ENCODE data around the gene NR2F6.
A peak's percentile ranks its signal among the peaks of the same experiment; 100 is the strongest.

NR2F6 gene

GRCh38 chr19:17263712-17264640 lies 18.3 kb upstream of the NR2F6 start:
- no peak for DNase-seq (ENCODE audit: low read depth in 2 of 2)

DNA sequence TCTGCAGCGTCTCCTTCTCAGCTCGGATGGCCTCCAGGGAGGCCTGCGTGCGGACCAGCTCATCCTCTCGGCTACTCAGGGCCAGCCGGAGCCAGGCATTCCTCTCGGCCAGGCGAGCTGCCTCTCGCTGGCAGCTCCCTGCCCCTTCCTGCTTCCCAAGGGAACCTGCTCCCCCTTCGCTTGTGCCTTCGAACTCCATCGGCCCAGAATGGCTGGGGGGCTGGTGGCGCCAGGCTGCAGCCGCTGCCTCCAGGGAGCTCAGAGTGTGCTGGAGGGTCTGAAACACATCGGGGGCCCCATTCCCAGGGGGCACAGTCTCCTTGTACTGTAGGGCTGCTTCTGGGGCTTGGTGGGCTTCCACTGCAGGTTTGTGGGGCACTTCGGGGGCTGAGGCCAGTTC lies 16.8 kb upstream of the NR2F6 start:
- no peak for DNase-seq (ENCODE audit: low read depth in 2 of 2)

DNA sequence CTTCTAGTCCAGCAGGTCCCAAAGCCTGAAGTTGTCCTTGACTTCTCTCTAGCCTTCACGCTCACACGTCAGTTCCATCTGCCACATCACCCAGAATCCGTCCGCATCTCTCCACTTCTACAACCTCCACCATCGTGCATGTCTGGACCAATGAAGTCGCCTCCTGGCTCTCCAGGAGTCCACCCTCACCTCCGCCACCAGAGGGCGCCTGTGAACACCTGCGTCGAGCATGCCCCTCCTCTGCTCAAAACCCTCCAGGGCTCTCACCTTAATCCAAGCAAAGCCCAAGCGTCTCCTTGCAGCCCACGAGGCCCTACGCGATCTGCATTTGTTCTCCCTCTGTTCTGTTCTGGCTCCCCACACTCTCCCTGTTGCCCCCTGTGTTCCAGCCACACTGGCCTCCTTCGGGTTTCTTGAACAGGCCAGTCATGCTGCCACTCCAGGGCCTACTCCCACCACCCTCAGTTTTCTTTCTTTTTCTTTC lies 15.2 kb upstream of the NR2F6 start:
- peak; percentile 78 to 79 for DNase-seq (ENCODE audit: low read depth in 2 of 2)

GRCh38 chr19:17259934-17260333 lies 14.2 kb upstream of the NR2F6 start:
- no peak for DNase-seq (ENCODE audit: low read depth in 2 of 2)

DNA sequence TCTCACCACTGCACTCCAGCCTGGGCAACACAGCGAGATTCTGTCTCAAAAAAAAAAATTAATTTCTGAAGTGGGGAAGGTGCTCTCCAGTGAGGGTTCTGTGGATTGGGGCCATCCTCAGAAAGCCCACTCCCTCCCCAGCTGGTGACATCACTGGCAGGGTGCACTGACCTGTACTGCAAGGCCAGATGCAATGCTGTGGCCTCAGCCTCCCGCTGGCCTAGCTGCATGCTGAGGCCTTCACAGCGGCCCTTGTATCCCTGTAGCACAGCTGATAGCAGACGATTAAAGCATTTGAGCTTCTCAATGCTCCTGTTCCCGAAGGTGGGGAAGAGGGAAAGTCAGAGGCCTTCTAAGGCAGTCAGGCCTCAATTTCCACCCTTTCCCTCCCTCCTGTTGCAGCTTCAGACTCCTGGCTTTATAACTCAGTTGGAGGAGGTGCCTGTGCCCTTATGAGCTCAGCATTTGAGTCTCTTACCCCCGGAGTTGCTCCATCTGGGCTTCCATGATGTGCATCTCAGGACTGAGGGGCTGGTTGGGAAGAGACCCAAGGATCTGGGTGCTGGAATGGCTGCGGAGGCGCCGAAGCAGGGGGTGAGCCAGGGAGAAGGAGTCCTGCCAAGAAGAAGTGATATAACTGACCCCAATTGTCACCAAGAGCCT lies 13.5 kb upstream of the NR2F6 start:
- DNase-seq (ENCODE audit: low read depth in 2 of 2): no peak

DNA sequence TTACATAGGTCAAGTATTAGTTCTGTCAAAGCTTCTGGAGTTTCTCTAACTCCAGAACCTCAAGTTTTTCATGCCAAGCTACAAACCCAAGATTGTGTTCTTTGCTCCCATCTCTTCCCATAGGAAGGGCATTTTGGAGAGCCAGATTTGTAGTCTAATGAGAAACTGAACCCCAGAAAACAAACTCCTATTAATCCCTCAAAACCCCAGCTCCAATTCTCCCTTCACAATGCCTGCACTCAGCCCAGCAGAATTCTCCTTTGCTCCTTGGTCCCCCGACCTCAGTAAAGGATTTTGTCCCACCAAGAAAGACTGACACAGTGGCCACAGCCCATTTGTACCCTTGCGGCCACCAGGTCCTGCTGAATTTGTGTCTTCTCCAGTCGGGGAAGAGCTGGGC lies 10.4 kb upstream of the NR2F6 start:
- DNase-seq (ENCODE audit: low read depth in 2 of 2): no peak

DNA sequence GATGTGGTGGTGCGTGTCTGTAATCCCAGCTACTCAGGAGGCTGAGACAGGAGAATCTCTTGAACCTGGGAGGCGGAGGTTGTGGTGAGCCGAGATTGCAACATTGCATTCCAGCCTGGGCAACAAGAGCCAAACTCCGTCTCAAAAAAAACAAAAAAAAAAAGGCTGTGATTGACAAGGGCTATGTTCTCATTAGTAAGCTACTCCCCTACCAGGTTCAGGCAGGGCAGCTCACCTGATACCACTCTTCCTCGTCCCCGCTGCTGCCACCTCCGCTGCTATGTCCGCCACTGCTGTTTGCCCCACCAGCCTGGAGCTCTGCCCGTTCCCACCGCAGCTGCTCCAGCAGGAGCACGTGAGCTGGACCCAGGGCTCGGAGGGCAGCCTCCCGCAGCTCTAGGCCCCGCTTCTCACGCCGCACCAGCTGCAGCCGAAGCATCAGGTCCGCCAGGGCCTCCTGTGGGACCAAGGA lies 9.5 kb upstream of the NR2F6 start:
- no peak for DNase-seq (ENCODE audit: low read depth in 2 of 2)

DNA sequence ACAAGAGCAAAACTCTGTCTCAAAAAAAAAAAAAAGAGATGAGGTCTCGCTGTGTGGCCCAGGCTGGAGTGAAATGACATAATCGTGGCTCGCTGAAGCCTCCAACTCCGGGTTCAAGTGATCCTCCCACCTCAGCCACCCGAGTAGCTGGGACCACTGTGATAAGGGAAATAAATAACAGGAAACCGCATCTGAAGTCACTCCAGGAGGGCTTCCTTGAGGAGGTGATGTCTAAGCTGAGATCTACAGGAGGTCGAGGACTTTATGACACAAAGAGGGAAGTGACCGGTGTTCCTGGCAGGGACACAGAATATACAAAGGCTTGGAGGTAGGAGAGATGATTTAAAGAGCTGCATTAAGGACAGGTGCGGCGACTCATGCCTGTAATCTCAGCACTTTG lies 8.9 kb upstream of the NR2F6 start:
- no peak for DNase-seq (ENCODE audit: low read depth in 2 of 2)

GRCh38 chr19:17249887-17250548 lies 4.3 kb upstream of the NR2F6 start:
- DNase-seq (ENCODE audit: low read depth in 2 of 2): no peak

DNA sequence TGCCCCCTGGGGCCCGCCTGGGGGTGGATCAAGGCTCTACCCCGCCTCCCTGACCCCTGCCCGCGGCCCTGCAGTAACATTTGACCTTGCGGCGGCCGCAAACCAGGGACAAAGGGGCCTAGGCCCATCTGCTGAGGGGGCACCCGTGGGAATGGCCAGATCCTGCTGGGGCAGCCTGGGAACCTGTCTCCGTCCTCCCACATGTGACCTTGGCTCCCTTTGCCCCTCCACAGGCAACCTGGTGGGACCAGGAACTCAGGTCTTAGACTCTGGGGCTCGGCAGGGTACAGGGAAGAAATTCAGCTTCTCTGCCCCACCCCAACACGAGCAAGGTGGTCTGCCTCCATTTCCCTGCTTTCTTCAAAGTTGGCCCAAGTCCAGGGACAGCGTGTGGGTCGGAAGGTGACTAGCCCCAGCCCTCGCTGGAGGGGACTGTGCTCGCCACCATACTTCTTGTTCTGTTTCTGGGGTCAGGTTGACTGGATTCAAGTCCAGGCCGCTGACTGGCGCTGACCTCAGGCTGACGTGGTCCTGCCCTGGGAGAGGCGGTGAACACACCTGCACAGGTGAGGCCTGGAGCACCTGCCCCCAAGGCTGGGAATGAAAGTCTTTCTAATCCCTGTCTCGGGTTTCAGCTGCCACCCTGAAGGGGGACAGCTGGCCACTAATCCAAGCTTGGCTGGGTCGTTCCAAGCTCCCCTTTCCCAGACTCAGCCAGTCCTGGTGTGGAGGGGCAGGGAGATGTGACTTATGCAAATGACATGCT lies 2.5 kb upstream of the NR2F6 start:
- no peak for DNase-seq (ENCODE audit: low read depth in 2 of 2)

GRCh38 chr19:17246681-17247425 lies 1.1 kb upstream of the NR2F6 start:
- DNase-seq (ENCODE audit: low read depth in 2 of 2): no peak

- DNase-seq (ENCODE audit: low read depth in 2 of 2): no peak
Observed at GRCh38 chr19:17244618-17245534, 843 bp downstream of the NR2F6 start.

GRCh38 chr19:17243830-17244617 lies 1.7 kb downstream of the NR2F6 start:
- no peak for DNase-seq (ENCODE audit: low read depth in 2 of 2)

DNA sequence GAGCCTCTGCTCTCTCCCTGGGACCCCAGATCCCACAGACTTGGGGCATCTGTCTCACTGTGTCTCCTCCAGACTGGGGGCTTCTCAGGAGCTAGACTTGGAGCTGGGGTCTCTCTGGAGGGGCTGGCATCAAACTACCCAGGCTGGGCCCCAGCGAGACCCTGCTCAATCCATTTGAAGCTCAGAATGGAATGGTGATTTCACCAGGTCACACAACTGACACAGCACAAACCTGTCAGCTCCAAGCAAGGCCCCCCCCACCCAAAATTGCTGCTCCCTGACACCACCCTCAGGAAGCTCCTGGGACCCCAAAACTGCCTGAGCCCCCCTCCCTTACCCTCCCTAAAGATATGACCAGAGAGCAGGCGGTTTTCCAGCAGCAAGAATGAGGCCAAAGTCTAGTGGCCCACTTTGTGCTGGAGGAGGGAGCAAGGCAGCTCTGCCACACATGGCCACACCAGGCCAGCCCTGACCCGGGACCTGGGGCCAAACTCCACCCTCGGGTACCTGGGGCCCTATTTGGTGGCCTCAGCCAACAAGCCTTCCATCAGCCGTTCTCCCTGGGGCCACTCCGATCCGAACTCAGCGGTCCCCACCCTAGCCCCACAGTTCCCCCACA lies 2.4 kb downstream of the NR2F6 start:
- no peak for DNase-seq (ENCODE audit: low read depth in 2 of 2)

DNA sequence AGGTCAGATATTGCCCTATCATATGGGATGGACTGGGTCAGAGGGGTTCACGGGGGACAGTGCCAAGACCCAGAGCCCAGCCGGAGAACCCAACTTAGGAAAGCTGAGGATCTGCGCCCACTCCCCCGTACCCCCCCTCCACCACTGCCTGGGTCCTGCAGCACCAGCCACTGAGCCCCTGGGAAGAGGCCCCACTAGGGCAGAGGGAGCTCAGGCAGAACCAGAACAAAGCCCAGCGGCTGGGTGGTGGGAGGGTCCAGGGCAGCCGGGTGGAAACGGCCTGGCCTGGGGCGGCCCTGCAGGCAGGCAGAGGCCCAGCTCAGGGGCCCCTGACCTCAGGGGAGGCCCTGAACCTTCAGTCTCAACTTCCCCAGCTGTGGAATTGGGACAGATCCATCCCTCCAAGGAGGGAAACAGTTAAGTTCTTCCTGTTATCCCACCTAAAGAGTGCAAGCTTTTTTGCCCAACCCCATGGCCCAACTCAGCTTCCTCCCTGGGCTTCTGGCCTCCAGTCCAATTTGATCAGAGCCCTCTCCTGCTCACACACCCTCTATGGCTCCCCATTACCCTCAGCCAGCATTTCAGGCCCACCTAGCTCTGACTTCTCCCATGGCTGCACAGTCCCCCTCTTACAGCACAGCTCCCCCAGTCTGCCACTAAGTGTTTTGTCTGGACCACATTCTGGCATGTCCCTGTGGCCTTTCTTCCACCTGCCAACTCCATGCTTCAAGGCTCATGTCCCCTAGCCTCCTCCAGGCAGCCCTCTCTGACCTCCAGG lies 3.1 kb downstream of the NR2F6 start:
- DNase-seq (ENCODE audit: low read depth in 2 of 2): no peak

DNA sequence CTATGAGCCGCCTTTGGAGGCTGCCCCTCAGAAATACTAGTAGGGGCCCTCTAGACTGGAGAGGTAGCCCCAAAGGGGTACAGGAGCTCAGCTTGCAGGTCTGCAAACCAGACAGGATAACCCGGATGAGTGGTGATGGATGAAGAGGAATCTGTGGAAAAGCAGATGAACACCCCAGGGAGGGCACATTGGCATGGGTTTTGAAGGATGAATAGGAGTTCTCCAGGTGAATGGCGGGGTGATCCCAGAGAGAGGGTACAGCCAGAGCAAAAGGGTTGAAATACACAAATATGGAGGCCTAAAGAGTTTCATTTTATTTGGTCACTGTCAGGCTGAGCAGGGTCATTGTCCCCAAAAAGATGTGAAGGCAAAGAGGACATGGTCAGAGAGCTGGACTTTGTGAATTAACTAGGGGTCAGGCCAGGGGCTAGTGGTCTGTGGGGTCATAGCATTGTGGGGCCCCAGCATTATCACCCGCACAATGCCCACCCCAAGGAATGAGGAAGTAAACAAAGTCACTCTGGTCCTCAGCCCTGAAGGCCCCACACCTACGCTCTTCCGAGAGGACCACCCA lies 4.8 kb downstream of the NR2F6 start:
- DNase-seq (ENCODE audit: low read depth in 2 of 2): no peak

DNA sequence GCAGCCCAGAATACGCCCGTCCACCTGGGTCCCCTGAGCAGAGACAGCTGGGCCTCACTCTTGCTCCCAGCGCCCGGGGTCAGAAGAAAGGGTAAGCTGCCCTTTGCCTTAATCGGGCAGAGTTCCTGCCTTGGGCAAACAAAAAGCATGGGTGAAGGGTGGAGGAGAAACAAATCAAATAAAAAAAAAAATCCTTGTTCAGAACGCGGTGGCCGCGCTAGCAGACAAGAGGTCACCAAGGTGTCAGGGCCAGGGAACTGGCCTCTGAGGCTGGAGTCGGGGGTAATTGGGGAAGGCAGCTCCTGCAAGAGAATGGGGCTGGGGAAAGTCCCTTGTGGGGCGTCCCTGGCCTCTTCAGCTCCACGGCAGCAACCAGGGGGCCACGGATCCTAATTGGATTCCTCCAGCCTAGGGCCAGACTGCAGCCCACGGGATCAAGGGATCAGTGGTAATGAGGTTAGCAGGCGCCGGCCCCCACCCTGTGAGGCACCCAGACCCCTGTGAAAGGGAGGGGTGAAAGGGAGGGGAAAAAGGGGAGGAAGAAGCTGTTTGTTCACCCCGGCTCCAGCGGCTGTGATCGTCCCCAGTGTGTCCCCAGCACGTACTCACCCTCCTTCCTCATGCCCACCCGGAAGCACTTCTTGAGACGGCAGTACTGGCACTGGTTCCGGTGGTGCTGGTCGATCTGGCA lies 5.5 kb downstream of the NR2F6 start:
- no peak for DNase-seq (ENCODE audit: low read depth in 2 of 2)

All from stimulated activated CD8-positive, alpha-beta memory T cell treated with anti-CD3 and anti-CD28 coated beads, Interleukin-15, amount 100 ng/mL, for 48 hours (primary cell).